Brain pericyte (primary cell): Measurements from ENCODE around the gene HSF5.
"Not testable (repeated sequence)": the region's sequence is repeated elsewhere in the genome, so short reads cannot be mapped to it uniquely, and the experiment has no call there.

Source experiments
- DNase-seq: peaks from one replicate; pipeline ENCODE4 v3.0.0-alpha.2; 2012; ENCODE audit warnings: low read depth, low spot score

Gene HSF5

DNA sequence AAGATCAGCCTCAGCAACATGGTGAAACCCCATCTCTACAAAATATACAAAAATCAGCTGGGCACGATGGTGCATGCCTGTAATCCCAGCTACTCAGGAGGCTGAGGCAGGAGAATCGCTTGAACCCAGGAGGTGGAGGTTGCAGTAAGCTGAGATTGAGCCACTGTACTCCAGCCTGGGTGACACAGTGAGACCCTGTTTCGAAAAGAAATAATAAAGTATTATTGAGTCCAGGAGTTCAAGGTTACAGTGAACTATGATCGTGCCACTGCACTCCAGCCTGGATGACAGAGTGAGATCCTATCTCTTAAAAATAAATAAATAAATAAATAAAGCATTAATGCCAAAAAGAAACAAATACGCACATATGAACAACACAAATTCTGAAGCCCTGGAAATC, 6.4 kb downstream of the HSF5 start:
- DNase-seq: not testable (repeated sequence)

DNA sequence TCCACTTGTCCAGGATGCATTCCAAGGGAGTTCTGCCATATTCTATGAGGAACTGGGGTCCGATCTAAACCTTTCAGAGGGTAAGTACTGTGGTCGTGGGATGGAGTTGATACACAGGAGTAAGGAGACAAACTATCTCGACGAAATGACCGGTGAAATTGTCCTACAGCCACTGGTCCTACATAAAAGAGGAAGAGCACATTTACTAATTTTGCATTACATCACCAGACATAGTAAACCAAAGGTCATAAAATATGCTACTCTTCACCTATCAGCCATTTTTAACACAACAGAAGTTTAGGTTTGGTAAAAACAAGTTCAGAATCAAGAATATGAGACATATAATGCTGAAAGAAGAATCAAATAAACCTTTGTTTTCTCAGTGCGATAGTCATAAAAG, 8.1 kb downstream of the HSF5 start:
- no peak for DNase-seq

GRCh38 chr17:58476812-58477211, 11.4 kb downstream of the HSF5 start:
- DNase-seq: no peak

DNA sequence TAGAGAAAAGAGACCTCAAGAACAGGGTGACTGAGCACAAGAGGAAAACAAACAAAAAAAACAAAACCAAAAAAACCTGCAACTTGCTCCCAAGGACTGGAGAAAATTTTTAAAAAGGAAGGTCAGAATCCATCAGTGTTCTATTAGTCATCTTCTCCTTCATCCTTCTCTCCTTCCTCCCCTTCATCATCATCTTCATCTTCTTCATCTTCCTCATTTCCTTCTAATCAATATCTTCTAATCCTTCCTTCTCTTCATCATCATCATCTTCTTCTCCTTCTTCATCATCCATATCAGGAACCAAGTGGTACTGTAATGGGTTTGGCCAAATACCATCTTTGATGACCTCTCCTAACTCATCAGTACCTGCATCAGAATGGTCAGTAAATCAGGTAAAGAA, 12.2 kb downstream of the HSF5 start:
- no peak for DNase-seq

GRCh38 chr17:58470356-58470755, 17.9 kb downstream of the HSF5 start:
- no peak for DNase-seq

- DNase-seq: no peak
Observed at GRCh38 chr17:58468944-58469343, 19.3 kb downstream of the HSF5 start.

DNA sequence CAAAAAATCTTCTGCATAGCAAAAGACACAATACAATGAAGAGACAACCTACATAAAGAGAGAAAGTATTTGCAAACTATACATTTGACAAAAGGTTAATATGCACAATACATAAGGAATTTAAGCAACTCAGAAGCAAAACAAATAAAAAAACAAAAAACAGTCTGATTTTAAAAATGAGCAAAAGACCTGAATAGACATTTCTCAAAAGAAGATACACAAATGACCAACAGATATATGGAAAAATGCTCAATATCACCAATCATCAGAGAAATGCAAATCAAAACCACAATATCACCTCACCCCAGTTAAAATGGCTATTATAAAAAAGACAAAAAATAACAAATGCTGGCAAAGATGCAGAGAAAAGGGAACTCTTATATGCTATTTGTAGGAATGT, 32.7 kb downstream of the HSF5 start:
- no peak for DNase-seq

DNA sequence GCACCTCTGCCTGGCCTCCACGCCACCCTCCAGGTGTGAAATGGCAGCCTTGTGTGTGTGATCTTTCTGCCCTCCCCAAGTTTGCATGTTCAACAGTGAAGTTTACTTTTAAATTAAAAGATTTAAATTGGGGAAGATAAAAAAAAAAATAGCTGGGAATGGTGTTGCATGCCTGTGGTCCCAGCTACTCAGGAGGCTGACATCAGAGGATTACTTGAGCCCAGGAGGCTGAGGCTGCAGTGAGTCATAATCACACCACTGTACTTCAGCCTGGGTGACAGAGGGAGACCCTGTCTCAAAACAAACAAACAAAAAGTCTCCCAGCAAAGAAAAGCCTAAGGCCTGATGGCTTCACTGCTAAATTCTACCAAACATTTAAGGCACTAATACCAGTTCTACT, 35.5 kb downstream of the HSF5 start:
- no peak for DNase-seq

GRCh38 chr17:58447039-58447975, 40.9 kb downstream of the HSF5 start:
- peak; percentile 42 for DNase-seq

DNA sequence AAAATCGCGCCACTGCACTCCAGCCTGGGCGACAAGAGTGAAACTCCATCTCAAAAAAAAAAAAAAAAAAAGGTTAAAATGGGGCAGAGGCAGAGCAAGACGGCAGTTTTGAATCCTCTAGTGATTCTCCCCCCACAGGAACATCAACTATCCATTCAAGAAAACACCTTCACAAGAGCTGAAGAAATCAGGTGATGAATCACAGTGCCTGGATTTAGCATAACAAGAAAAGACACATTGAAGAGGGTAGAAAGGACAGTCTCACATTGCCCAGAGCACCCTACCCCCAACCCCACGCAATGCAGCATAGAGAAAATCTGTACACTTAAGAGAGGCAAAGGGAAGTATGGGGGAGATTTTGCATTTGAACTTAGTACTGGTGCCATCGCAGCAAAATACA, 42.1 kb downstream of the HSF5 start:
- no peak for DNase-seq

GRCh38 chr17:58436805-58437239, 51.4 kb downstream of the HSF5 start:
- DNase-seq: no peak

DNA sequence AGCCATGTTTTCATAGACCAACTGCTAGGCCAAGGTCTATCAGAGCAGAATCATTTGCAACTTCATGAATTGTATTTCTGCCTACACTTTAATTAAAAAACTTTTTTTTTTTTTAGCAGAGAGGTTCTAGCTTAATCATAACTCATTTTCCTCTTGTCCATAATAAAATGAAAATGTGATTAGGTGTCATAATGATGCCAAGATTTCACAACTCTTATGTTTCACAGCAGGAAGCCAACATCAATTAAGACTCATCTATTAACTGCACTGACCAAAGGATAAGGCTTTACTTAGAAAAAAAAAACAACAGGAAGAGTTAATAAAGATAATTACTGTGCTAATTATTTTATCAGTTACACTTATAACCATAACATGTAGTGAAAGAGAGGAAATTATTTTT, 52.0 kb downstream of the HSF5 start:
- no peak for DNase-seq

- no peak for DNase-seq
Observed at GRCh38 chr17:58432806-58433573, 55.2 kb downstream of the HSF5 start.

GRCh38 chr17:58427807-58428206, 60.4 kb downstream of the HSF5 start:
- DNase-seq: no peak

DNA sequence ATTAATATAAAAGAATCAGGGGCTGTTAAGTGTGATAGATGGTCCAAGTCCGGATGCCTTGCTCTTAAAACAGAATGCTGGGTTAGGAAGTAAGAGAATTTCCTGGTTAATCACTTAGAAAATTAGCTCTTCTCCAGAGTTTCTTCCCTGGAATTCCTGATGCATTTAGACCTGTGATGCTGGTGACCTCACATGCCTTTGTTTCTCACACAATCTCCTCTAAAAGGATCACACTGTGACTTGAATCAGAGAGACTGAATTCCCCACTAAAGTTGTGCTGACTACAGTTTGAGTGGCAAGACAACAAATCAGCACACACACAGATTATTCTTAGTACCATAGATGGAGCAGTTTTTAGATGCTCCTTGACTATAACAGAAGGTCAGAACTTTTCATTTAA, 66.5 kb downstream of the HSF5 start:
- DNase-seq: no peak

DNA sequence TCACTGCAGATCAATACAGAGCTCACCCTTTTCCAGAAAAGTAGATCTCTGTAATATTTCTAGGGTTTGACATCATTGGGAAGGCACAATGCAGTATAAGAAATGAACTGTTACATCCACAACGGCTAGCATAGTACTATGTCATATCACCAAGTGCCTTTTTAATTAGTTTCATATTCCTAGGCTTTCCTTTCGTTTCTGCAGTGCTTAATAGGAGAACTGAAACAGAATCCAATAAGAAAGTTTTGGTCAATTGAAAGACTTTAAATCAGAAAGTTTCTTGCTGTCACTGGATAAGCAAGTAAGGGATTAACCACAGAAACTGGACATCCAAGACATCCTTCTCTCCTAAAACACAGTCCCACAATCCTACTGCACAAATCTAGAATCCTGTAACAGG, 67.4 kb downstream of the HSF5 start:
- DNase-seq: no peak

DNA sequence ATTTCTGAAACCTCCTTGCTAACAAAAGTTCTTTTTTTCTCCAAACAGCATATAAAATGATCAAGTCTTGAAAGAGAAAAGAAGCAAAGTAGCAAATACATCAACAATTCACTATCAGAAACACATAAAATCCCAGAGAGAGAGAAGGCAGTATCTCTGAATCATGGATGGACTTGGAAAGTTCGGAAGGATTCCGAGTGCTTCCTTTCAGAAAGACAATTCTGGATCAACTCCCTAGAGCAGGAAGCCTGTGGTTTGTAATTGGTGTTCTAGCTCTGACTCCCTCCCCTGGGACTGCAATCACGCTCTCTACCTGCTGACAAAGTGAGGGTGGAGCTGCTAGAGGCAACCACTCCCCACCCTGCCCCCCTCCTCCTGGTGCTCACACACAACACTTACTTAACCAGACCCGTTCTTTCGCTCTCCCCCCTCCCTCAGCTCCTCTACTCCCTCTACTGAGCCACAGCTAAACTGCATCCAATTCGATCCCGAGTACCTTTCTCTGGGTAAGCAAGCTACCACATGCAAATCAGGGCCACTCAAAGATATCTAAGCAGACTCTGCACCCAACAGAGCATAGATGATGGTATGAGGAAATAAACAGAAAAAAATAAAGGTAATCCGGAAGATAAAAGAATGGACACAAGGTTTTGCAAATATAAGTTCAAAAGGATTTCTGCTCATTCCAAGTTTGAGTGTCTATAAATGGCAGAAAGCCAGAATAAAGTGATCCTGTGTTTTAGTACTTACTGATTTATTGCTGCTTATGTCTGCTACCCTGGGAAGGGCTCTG, 70.7 kb downstream of the HSF5 start, which contains the start of gene RNF43:
Gene RNF43, minus strand, starts transcription at position 235 of the 793 bp plus-strand sequence. CDS start 1,957 bp downstream, outside the sequence.
- DNase-seq: peak; percentile 27

GRCh38 chr17:58416937-58417299, 71.3 kb downstream of the HSF5 start:
- no peak for DNase-seq

GRCh38 chr17:58416396-58416795, 71.8 kb downstream of the HSF5 start:
- DNase-seq: no peak

GRCh38 chr17:58415371-58416055, 72.7 kb downstream of the HSF5 start:
- DNase-seq: no peak

DNA sequence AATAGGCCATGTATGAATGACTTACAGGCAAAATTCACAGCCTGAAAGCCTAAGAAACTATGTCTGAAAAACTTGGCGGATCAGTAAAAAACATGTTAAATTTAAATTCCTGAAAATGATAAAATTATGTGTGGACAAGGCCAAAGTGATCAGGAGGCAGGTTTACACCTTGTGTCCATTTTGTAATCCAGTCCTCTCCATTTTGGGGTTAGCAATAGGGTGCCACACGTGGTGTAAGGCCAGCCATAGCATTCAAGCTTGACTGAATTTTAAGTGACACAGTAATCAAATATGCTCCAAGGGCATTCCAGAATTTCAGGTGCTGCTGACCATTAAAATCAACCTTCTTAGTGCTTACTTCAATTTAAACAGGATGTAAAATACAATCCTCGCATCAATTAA, 73.6 kb downstream of the HSF5 start:
- no peak for DNase-seq
